ENCODE results near the gene B4GALNT1.

B4GALNT1 gene

GRCh38 chr12:57626111-57626920 lies 6.7 kb downstream of the B4GALNT1 start (continued):
- TF ChIP-seq ESRRG (CRISPR knock-in tag; IDR thresholded peaks at IDR 0.05) (no peak), CSDC2 (CRISPR knock-in tag; IDR thresholded peaks at IDR 0.05) (no peak)

DNA sequence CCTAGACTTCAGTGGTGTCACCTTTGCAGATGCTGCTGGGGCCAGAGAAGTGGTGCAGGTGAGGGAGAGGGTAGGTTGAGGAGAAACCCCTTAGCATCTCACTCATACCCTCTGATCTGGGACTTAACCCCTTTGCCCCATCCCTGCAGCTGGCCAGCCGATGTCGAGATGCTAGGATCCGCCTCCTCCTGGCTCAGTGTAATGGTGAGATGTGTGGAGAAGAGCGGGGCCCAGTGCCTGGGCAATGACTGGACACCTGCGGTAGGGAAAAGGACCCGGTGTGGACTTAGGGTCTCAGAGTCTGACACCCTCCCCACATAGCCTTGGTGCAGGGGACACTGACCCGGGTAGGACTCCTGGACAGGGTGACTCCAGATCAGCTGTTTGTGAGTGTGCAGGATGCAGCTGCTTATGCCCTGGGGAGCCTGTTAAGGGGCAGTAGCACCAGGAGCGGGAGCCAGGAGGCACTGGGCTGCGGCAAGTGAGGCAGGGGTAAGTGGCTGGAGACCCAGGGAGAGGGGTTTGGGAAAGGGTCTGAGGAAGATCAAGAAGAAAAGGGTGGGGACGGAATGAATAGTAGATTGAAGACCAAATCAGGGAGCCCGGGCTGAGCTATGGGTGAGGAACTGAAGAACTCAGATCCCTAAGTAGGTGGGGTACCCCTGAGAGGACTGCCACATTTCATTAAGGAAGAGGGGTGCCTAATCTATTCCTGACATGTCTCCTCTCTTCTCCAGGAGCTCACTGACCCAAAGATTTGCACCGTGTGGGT lies 7.6 kb downstream of the B4GALNT1 start:
- no peak for TF ChIP-seq PPARA (CRISPR knock-in tag; IDR thresholded peaks at IDR 0.05; ENCODE audit: borderline replicate concordance)
- no peak for TF ChIP-seq ZNF8 (CRISPR knock-in tag; IDR thresholded peaks at IDR 0.05)
- TF ChIP-seq ARNTL (CRISPR knock-in tag; IDR thresholded peaks at IDR 0.05; ENCODE audit: borderline replicate concordance, low read depth): no peak
- no peak for TF ChIP-seq CSDC2 (CRISPR knock-in tag; IDR thresholded peaks at IDR 0.05)
- ATAC-seq: no peak

- TF ChIP-seq CREB5 (CRISPR knock-in tag; IDR thresholded peaks at IDR 0.05; ENCODE audit: low read depth) (no peak), TCF4 (CRISPR knock-in tag; IDR thresholded peaks at IDR 0.05; ENCODE audit: borderline replicate concordance) (no peak)
- TF ChIP-seq, protein P1, sequence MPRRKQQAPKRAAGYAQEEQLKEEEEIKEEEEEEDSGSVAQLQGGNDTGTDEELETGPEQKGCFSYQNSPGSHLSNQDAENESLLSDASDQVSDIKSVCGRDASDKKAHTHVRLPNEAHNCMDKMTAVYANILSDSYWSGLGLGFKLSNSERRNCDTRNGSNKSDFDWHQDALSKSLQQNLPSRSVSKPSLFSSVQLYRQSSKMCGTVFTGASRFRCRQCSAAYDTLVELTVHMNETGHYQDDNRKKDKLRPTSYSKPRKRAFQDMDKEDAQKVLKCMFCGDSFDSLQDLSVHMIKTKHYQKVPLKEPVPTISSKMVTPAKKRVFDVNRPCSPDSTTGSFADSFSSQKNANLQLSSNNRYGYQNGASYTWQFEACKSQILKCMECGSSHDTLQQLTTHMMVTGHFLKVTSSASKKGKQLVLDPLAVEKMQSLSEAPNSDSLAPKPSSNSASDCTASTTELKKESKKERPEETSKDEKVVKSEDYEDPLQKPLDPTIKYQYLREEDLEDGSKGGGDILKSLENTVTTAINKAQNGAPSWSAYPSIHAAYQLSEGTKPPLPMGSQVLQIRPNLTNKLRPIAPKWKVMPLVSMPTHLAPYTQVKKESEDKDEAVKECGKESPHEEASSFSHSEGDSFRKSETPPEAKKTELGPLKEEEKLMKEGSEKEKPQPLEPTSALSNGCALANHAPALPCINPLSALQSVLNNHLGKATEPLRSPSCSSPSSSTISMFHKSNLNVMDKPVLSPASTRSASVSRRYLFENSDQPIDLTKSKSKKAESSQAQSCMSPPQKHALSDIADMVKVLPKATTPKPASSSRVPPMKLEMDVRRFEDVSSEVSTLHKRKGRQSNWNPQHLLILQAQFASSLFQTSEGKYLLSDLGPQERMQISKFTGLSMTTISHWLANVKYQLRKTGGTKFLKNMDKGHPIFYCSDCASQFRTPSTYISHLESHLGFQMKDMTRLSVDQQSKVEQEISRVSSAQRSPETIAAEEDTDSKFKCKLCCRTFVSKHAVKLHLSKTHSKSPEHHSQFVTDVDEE (CRISPR knock-in tag; IDR thresholded peaks at IDR 0.05): no peak
These were observed 8.4 kb downstream of the B4GALNT1 start for GRCh38 chr12:57624441-57625220.

DNA sequence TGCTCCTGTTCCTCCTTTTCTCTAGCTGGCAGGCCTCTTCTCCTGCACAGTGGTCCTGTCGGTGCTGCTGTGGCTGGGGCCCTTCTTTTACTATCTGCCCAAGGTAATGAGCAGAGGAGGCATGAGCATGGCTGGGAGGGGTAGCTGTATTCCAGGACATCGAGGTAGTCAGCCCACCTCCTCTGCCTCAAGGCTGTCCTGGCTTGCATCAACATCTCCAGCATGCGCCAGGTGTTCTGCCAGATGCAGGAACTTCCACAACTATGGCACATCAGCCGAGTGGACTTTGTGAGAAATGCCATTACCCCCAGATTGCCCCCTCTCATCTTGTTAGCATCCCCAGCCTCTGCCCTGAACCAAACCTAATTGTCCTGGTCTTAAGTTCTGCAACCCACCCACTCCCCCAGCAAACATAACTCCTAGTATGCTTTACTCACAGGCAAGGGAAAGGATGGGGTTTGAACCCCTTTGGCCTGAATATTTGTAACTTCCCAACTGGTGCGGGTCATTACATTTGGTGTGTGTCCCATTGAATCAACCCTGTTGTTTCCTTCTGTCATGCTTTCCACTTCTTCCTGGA lies 9.1 kb downstream of the B4GALNT1 start:
- TF ChIP-seq ISL1 (CRISPR knock-in tag; IDR thresholded peaks at IDR 0.05) (no peak), GLIS3 (CRISPR knock-in tag; IDR thresholded peaks at IDR 0.05) (no peak), CREB5 (CRISPR knock-in tag; IDR thresholded peaks at IDR 0.05; ENCODE audit: low read depth) (no peak), SNAI2 (CRISPR knock-in tag; IDR thresholded peaks at IDR 0.05) (no peak), ESRRG (CRISPR knock-in tag; IDR thresholded peaks at IDR 0.05) (no peak), POU6F1 (CRISPR knock-in tag; IDR thresholded peaks at IDR 0.05; ENCODE audit: borderline replicate concordance, low read depth) (no peak), PPARA (CRISPR knock-in tag; IDR thresholded peaks at IDR 0.05; ENCODE audit: borderline replicate concordance) (no peak), TCF4 (CRISPR knock-in tag; IDR thresholded peaks at IDR 0.05; ENCODE audit: borderline replicate concordance) (no peak), CSRNP3 (CRISPR knock-in tag; IDR thresholded peaks at IDR 0.05) (no peak)
- TF ChIP-seq, protein P2, sequence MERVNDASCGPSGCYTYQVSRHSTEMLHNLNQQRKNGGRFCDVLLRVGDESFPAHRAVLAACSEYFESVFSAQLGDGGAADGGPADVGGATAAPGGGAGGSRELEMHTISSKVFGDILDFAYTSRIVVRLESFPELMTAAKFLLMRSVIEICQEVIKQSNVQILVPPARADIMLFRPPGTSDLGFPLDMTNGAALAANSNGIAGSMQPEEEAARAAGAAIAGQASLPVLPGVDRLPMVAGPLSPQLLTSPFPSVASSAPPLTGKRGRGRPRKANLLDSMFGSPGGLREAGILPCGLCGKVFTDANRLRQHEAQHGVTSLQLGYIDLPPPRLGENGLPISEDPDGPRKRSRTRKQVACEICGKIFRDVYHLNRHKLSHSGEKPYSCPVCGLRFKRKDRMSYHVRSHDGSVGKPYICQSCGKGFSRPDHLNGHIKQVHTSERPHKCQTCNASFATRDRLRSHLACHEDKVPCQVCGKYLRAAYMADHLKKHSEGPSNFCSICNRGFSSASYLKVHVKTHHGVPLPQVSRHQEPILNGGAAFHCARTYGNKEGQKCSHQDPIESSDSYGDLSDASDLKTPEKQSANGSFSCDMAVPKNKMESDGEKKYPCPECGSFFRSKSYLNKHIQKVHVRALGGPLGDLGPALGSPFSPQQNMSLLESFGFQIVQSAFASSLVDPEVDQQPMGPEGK (CRISPR knock-in tag; IDR thresholded peaks at IDR 0.05; ENCODE audit: borderline replicate concordance): no peak
- ATAC-seq: no peak

More at GRCh38 chr12:57624441-57625220, 8.4 kb downstream of the B4GALNT1 start:
- ATAC-seq: no peak
